GM23338 (cell line): ENCODE data around the gene TPGS2. TPM values are rescaled to one million over a fixed set of nuclear protein-coding genes. Genes with fewer than 3 reads are reported as not detected.

Experiments
- ATAC-seq: fragments of 200-7000 bp; cut with Tn5 transposase; 3 replicates; pipeline ENCODE4 v1.9.1; 2020
- DNase-seq: peaks from one replicate; pipeline ENCODE4 v3.0.0-alpha.2; 2015; ENCODE audit warnings: low spot score
- H2AFZ ChIP-seq: fragments of 200-600 bp; sonication (generic); 2 replicates; pipeline ENCODE4 v1.8.0; 2016; ENCODE audit warnings: antibody characterized with exemption, mild to moderate bottlenecking, moderate library complexity
- H3F3A ChIP-seq: fragments of 200-600 bp; sonication (generic); replicated peaks from 2 replicates; pipeline ENCODE4 v1.8.0; 2017; ENCODE audit warnings: antibody characterized with exemption, mixed run types, low read depth
- H3K27ac ChIP-seq: fragments of 200-600 bp; sonication (generic); 2 replicates; pipeline ENCODE4 v1.6.1; 2016; ENCODE audit warnings: low read depth
- H3K27me3 ChIP-seq: fragments of 200-600 bp; sonication (generic); 2 replicates; pipeline ENCODE4 v1.8.0; 2016; ENCODE audit warnings: mild to moderate bottlenecking, mixed run types, moderate library complexity; ENCODE audit not compliant: insufficient read depth
- H3K36me3 ChIP-seq: fragments of 200-600 bp; sonication (generic); 2 replicates; pipeline ENCODE4 v1.8.0; 2016; ENCODE audit warnings: mild to moderate bottlenecking; ENCODE audit not compliant: insufficient read depth
- H3K4me1 ChIP-seq: fragments of 200-600 bp; sonication (generic); 2 replicates; pipeline ENCODE4 v1.8.0; 2016; ENCODE audit warnings: mild to moderate bottlenecking, moderate library complexity; ENCODE audit not compliant: insufficient read depth
- H3K4me2 ChIP-seq: fragments of 200-600 bp; sonication (generic); 2 replicates; pipeline ENCODE4 v1.7.1; 2017; ENCODE audit warnings: mixed run types
- H3K4me3 ChIP-seq: fragments of 200-600 bp; sonication (generic); 2 replicates; pipeline ENCODE4 v1.6.1; 2016; ENCODE audit warnings: mixed run types
- H3K79me2 ChIP-seq: fragments of 200-600 bp; sonication (generic); replicated peaks from 2 replicates; pipeline ENCODE4 v1.8.0; 2017; ENCODE audit warnings: mild to moderate bottlenecking; ENCODE audit not compliant: insufficient read depth
- H3K9me2 ChIP-seq: fragments of 200-600 bp; sonication (generic); 2 replicates; pipeline ENCODE4 v1.8.0; 2017; ENCODE audit not compliant: insufficient read depth
- H4K20me1 ChIP-seq: fragments of 200-600 bp; sonication (generic); replicated peaks from 2 replicates; pipeline ENCODE4 v1.8.0; 2017; ENCODE audit warnings: mild to moderate bottlenecking; ENCODE audit not compliant: insufficient read depth
- H3K27ac Mint-ChIP-seq: 2 replicates; pipeline ENCODE4 v1.8.0; 2020; ENCODE audit warnings: inconsistent platforms, mild to moderate bottlenecking, moderate library complexity, mixed read lengths
- H3K27me3 Mint-ChIP-seq: 3 replicates; pipeline ENCODE4 v1.8.0; 2022; ENCODE audit warnings: low read depth, mild to moderate bottlenecking, moderate library complexity, mixed read lengths, inconsistent platforms; ENCODE audit not compliant: insufficient read depth, poor library complexity
- H3K36me3 Mint-ChIP-seq: 3 replicates; pipeline ENCODE4 v1.8.0; 2021; ENCODE audit warnings: low read depth, mild to moderate bottlenecking, inconsistent platforms, moderate library complexity, mixed read lengths
- H3K4me1 Mint-ChIP-seq: 3 replicates; pipeline ENCODE4 v1.8.0; 2020; ENCODE audit warnings: mild to moderate bottlenecking, inconsistent platforms, mixed read lengths
- H3K4me3 Mint-ChIP-seq: 3 replicates; pipeline ENCODE4 v1.8.0; 2021; ENCODE audit warnings: moderate library complexity, mild to moderate bottlenecking, inconsistent platforms, mixed read lengths
- H3K9me3 Mint-ChIP-seq: 3 replicates; pipeline ENCODE4 v1.8.0; 2020; ENCODE audit warnings: moderate library complexity, mild to moderate bottlenecking, inconsistent platforms, mixed read lengths
- CREB1 ChIP-seq: fragments of 250-450 bp; sonication (Bioruptor Pico); IDR thresholded peaks from 2 replicates; pipeline ENCODE4 v1.5.0; 2020; ENCODE audit warnings: low read depth, mild to moderate bottlenecking, moderate library complexity
- EZH2 ChIP-seq: fragments of 200-600 bp; sonication (generic); IDR thresholded peaks from one replicate; pipeline ENCODE4 v1.8.0; 2017; ENCODE audit warnings: antibody characterized with exemption, mild to moderate bottlenecking, low read depth; ENCODE audit not compliant: unreplicated experiment
- JUNB ChIP-seq: IDR thresholded peaks from one replicate; pipeline ENCODE4 v1.6.1; 2016; ENCODE audit warnings: antibody characterized with exemption; ENCODE audit not compliant: unreplicated experiment
- POLR2AphosphoS5 ChIP-seq: IDR thresholded peaks from 2 replicates; pipeline ENCODE4 v1.6.1; 2016; ENCODE audit warnings: antibody characterized with exemption, low read depth
- STAT1 ChIP-seq: IDR thresholded peaks from one replicate; pipeline ENCODE4 v1.6.1; 2016; ENCODE audit warnings: antibody characterized with exemption; ENCODE audit not compliant: unreplicated experiment
- ZNF114 ChIP-seq: fragments of 250-450 bp; sonication (Bioruptor Pico); IDR thresholded peaks from 2 replicates; pipeline ENCODE4 v1.5.0; 2020; ENCODE audit warnings: mild to moderate bottlenecking, moderate library complexity
- ZNF331 ChIP-seq: fragments of 250-450 bp; sonication (Bioruptor Pico); IDR thresholded peaks from 2 replicates; pipeline ENCODE4 v1.5.0; 2020; ENCODE audit warnings: low read depth, mild to moderate bottlenecking, moderate library complexity
- polyA plus RNA-seq: library from polyadenylated mRNA; unstranded; fragments of >200 nt; fragmentation: Nextera tagmentation; extraction: Ambion mirVana; gene quantifications from 2 replicates; pipeline ENCODE4 v1.2.1, GENCODE V29; 2016
- total RNA-seq: library from RNA; depleted of rRNA; stranded (reverse); fragments of >200 nt; shearing (Covaris generic); gene quantifications from 2 replicates; pipeline ENCODE4 v1.2.3, GENCODE V29; 2014
- TF ChIP-seq, protein P1 (sequence below): IDR thresholded peaks from one replicate; pipeline ENCODE4 v1.6.1; 2018; ENCODE audit warnings: antibody characterized with exemption; ENCODE audit not compliant: unreplicated experiment
- TF ChIP-seq, protein P2 (sequence below), 2 experiments: fragments of 200-600 bp in 1 of 2; sonication (generic) in 1 of 2; conservative IDR thresholded peaks; 2 replicates each; pipeline versions ENCODE4 v1.5.1 to v1.6.1; 2016 to 2017; ENCODE audit warnings: antibody characterized with exemption in 2 of 2, low read depth in 2 of 2, mild to moderate bottlenecking in 2 of 2, moderate library complexity in 1 of 2
- TF ChIP-seq, protein P3 (sequence below): fragments of 250-450 bp; sonication (Bioruptor Pico); IDR thresholded peaks from 2 replicates; pipeline ENCODE4 v1.5.0; 2020; ENCODE audit warnings: mild to moderate bottlenecking, moderate library complexity

Gene TPGS2
- total and polyA plus RNA-seq, 2 experiments from 2014 or later = 136 to 167 TPM

DNA sequence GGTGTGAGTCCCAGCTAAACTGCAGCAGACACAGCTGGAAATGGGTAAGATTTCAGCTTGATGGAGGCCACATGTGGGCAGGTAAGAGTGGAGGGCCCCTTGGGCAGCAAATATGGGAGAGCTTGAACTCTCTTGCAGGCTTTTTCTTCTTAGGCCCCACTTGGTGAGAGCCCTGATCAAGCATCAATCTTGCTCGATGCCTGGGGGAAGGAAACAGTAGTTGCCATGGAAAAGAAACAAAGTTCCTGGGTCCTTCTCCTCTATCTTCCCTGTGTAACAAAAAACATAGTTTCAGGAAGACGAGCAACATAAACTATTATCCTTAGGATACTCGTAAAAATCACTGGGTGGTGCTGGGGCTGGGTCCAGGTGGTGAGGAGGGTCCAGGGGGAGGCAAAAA, 43.0 kb upstream of the TPGS2 start (continued):
- TF ChIP-seq, protein P1, sequence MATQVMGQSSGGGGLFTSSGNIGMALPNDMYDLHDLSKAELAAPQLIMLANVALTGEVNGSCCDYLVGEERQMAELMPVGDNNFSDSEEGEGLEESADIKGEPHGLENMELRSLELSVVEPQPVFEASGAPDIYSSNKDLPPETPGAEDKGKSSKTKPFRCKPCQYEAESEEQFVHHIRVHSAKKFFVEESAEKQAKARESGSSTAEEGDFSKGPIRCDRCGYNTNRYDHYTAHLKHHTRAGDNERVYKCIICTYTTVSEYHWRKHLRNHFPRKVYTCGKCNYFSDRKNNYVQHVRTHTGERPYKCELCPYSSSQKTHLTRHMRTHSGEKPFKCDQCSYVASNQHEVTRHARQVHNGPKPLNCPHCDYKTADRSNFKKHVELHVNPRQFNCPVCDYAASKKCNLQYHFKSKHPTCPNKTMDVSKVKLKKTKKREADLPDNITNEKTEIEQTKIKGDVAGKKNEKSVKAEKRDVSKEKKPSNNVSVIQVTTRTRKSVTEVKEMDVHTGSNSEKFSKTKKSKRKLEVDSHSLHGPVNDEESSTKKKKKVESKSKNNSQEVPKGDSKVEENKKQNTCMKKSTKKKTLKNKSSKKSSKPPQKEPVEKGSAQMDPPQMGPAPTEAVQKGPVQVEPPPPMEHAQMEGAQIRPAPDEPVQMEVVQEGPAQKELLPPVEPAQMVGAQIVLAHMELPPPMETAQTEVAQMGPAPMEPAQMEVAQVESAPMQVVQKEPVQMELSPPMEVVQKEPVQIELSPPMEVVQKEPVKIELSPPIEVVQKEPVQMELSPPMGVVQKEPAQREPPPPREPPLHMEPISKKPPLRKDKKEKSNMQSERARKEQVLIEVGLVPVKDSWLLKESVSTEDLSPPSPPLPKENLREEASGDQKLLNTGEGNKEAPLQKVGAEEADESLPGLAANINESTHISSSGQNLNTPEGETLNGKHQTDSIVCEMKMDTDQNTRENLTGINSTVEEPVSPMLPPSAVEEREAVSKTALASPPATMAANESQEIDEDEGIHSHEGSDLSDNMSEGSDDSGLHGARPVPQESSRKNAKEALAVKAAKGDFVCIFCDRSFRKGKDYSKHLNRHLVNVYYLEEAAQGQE = no peak
- TF ChIP-seq STAT1 = no peak

DNA sequence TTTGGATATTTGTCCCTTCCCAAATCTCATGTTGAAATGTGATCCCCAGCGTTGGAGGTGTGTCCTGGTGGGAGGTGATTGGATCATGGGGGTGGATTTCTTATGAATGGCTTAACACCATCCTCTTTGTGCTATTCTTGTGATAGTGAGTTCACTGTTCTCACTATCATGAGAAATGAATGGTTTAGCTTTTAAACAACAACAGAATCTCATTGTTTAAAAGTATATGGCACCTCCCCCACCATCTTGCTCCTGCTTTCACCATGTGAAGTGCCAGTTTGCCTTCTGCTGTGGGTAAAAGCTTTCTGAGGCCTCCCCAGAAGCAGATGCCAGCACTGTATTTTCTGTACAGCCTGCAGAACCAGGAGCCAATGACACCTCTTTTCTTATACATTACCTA, 38.3 kb upstream of the TPGS2 start:
- ATAC-seq = no peak
- H3K4me3 Mint-ChIP-seq = no peak overlapping the region
- peaks cover 7% of the 10 kb centered on the region for H3K4me1 Mint-ChIP-seq
- H3F3A ChIP-seq = no peaks in the 10 kb centered on the region
- H3K27me3 Mint-ChIP-seq = peaks cover 2% of the 10 kb centered on the region
- no peak overlapping the region for H3K27ac ChIP-seq
- H3K36me3 ChIP-seq = no peaks in the 10 kb centered on the region
- no peaks in the 10 kb centered on the region for H3K9me2 ChIP-seq
- H3K36me3 Mint-ChIP-seq = 0 out of 3 replicates have a peak, but pooled peaks cover 3% of the 10 kb centered on the region
- H3K4me2 ChIP-seq = no peak overlapping the region
- no peaks in the 10 kb centered on the region for H4K20me1 ChIP-seq
- H3K79me2 ChIP-seq = no peaks in the 10 kb centered on the region
- no peak overlapping the region for H2AFZ ChIP-seq
- H3K27me3 ChIP-seq = no peaks in the 10 kb centered on the region
- H3K4me1 ChIP-seq = no peaks in the 10 kb centered on the region
- DNase-seq = no peak
- H3K9me3 Mint-ChIP-seq = no peaks in the 10 kb centered on the region
- H3K4me3 ChIP-seq = no peak overlapping the region
- no peak overlapping the region for H3K27ac Mint-ChIP-seq
- TF ChIP-seq JUNB (no peak), ZNF114 (no peak), CREB1 (CRISPR knock-in tag) (no peak), ZNF331 (CRISPR knock-in tag) (no peak), POLR2AphosphoS5 (no peak), EZH2 (no peak), STAT1 (no peak)
- TF ChIP-seq, protein P1 = no peak
- TF ChIP-seq, protein P2, sequence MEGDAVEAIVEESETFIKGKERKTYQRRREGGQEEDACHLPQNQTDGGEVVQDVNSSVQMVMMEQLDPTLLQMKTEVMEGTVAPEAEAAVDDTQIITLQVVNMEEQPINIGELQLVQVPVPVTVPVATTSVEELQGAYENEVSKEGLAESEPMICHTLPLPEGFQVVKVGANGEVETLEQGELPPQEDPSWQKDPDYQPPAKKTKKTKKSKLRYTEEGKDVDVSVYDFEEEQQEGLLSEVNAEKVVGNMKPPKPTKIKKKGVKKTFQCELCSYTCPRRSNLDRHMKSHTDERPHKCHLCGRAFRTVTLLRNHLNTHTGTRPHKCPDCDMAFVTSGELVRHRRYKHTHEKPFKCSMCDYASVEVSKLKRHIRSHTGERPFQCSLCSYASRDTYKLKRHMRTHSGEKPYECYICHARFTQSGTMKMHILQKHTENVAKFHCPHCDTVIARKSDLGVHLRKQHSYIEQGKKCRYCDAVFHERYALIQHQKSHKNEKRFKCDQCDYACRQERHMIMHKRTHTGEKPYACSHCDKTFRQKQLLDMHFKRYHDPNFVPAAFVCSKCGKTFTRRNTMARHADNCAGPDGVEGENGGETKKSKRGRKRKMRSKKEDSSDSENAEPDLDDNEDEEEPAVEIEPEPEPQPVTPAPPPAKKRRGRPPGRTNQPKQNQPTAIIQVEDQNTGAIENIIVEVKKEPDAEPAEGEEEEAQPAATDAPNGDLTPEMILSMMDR (conservative IDR thresholded peaks at IDR 0.05; ENCODE audit: low read depth in 2 of 2) = no peak
- TF ChIP-seq, protein P3, sequence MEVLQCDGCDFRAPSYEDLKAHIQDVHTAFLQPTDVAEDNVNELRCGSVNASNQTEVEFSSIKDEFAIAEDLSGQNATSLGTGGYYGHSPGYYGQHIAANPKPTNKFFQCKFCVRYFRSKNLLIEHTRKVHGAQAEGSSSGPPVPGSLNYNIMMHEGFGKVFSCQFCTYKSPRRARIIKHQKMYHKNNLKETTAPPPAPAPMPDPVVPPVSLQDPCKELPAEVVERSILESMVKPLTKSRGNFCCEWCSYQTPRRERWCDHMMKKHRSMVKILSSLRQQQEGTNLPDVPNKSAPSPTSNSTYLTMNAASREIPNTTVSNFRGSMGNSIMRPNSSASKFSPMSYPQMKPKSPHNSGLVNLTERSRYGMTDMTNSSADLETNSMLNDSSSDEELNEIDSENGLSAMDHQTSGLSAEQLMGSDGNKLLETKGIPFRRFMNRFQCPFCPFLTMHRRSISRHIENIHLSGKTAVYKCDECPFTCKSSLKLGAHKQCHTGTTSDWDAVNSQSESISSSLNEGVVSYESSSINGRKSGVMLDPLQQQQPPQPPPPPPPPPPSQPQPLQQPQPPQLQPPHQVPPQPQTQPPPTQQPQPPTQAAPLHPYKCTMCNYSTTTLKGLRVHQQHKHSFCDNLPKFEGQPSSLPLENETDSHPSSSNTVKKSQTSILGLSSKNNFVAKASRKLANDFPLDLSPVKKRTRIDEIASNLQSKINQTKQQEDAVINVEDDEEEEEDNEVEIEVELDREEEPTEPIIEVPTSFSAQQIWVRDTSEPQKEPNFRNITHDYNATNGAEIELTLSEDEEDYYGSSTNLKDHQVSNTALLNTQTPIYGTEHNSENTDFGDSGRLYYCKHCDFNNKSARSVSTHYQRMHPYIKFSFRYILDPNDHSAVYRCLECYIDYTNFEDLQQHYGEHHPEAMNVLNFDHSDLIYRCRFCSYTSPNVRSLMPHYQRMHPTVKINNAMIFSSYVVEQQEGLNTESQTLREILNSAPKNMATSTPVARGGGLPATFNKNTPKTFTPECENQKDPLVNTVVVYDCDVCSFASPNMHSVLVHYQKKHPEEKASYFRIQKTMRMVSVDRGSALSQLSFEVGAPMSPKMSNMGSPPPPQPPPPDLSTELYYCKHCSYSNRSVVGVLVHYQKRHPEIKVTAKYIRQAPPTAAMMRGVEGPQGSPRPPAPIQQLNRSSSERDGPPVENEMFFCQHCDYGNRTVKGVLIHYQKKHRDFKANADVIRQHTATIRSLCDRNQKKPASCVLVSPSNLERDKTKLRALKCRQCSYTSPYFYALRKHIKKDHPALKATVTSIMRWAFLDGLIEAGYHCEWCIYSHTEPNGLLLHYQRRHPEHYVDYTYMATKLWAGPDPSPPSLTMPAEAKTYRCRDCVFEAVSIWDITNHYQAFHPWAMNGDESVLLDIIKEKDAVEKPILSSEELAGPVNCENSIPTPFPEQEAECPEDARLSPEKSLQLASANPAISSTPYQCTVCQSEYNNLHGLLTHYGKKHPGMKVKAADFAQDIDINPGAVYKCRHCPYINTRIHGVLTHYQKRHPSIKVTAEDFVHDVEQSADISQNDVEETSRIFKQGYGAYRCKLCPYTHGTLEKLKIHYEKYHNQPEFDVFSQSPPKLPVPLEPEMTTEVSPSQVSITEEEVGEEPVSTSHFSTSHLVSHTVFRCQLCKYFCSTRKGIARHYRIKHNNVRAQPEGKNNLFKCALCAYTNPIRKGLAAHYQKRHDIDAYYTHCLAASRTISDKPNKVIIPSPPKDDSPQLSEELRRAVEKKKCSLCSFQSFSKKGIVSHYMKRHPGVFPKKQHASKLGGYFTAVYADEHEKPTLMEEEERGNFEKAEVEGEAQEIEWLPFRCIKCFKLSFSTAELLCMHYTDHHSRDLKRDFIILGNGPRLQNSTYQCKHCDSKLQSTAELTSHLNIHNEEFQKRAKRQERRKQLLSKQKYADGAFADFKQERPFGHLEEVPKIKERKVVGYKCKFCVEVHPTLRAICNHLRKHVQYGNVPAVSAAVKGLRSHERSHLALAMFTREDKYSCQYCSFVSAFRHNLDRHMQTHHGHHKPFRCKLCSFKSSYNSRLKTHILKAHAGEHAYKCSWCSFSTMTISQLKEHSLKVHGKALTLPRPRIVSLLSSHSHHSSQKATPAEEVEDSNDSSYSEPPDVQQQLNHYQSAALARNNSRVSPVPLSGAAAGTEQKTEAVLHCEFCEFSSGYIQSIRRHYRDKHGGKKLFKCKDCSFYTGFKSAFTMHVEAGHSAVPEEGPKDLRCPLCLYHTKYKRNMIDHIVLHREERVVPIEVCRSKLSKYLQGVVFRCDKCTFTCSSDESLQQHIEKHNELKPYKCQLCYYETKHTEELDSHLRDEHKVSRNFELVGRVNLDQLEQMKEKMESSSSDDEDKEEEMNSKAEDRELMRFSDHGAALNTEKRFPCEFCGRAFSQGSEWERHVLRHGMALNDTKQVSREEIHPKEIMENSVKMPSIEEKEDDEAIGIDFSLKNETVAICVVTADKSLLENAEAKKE (CRISPR knock-in tag) = no peak
